Measurements from ENCODE around the gene TMEM131L. TPM values are rescaled to one million over a fixed set of nuclear protein-coding genes. Genes with fewer than 3 reads are reported as not detected.

The TMEM131L gene
- total RNA-seq, 1 experiment from 2014 or later = 14.6 TPM

- Histone ChIP-seq H3K79me2 (ENCODE audit: insufficient read depth, low read length) (no peaks in the 10 kb centered on the region), H2AK5ac (ENCODE audit: insufficient read length, low read length) (no peak overlapping the region), H2BK15ac (ENCODE audit: low read depth, low read length) (no peak overlapping the region), H2BK5ac (ENCODE audit: insufficient read length, low read length) (no peak overlapping the region), H3K27me3 (ENCODE audit: insufficient read depth, low read length) (no peaks in the 10 kb centered on the region), H2BK12ac (ENCODE audit: insufficient read length, low read depth, low read length) (no peak overlapping the region), H4K8ac (replicated peaks; ENCODE audit: insufficient read length, low read depth, low read length) (no peak overlapping the region), H3K79me1 (ENCODE audit: insufficient read depth, low read depth, low read length, poor library complexity, severe bottlenecking) (no peaks in the 10 kb centered on the region), H4K5ac (ENCODE audit: insufficient read length, low read depth, low read length) (no peak overlapping the region), H2BK120ac (ENCODE audit: low read depth, low read length, poor library complexity, severe bottlenecking) (no peak overlapping the region), H3K56ac (ENCODE audit: insufficient read length, low read depth, low read length) (no peak overlapping the region), H2BK20ac (ENCODE audit: low read depth, low read length, poor library complexity, severe bottlenecking) (no peak overlapping the region), H3K4me2 (ENCODE audit: insufficient read depth, insufficient read length, low read length) (no peak overlapping the region), H3K18ac (ENCODE audit: insufficient read length, low read depth, low read length) (no peak overlapping the region), H3K4ac (ENCODE audit: low read depth, low read length) (no peak overlapping the region), H3K23ac (ENCODE audit: insufficient read length, low read depth, low read length) (no peak overlapping the region), H3K9me3 (ENCODE audit: control insufficient read depth, low read depth, low read length) (no peaks in the 10 kb centered on the region), H3K23me2 (ENCODE audit: insufficient read length, low read depth, low read length, poor library complexity, severe bottlenecking) (no peaks in the 10 kb centered on the region), H3K4me1 (ENCODE audit: insufficient read depth, low read length) (no peaks in the 10 kb centered on the region), H3T11ph (ENCODE audit: low read length) (no peak overlapping the region), H3K27ac (ENCODE audit: insufficient read length, low read depth, low read length) (no peak overlapping the region), H4K91ac (ENCODE audit: insufficient read length, low read depth, low read length) (no peak overlapping the region), H2AFZ (ENCODE audit: low read length) (no peak overlapping the region), H3K9ac (ENCODE audit: extremely low read depth, insufficient read length, low read length) (no peak overlapping the region), H4K20me1 (ENCODE audit: control insufficient read depth, insufficient read depth, insufficient read length) (no peaks in the 10 kb centered on the region), H3K14ac (ENCODE audit: insufficient read depth, low read length) (no peak overlapping the region)
- H3K4me1 Mint-ChIP-seq = no peaks in the 10 kb centered on the region
- no peak for DNase-seq
- H3K9me3 Mint-ChIP-seq = peaks cover 7 to 8% of the 10 kb centered on the region in 2 experiments
- no CpG with 5 or more reads among the region's 3 CpGs for WGBS (ENCODE audit: extremely low coverage, insufficient read length, low lambda C conversion rate)
- peaks cover 0 to 2% (median 0%) of the 10 kb centered on the region in 3 experiments; a peak in 2 of 7 replicates for H3K36me3 Mint-ChIP-seq (ENCODE audit: insufficient read depth in 1 of 3, low read depth in 3 of 3)
- H3K4me3 Mint-ChIP-seq = no peak overlapping the region
- H3K27ac Mint-ChIP-seq = no peak overlapping the region
- peaks cover 9% of the 10 kb centered on the region for H3K27me3 Mint-ChIP-seq (ENCODE audit: low read depth)
- no peak for TF ChIP-seq CTCF (conservative IDR thresholded peaks at IDR 0.05)
These were observed 203.7 kb downstream of the TMEM131L start for GRCh38 chr4:153669838-153670237.

Data from H9 (cell line).